ENCODE results near the gene SGPP2. TPM values are rescaled to one million over a fixed set of nuclear protein-coding genes. Genes with fewer than 3 reads are reported as not detected.

Gene SGPP2
- total RNA-seq, 4 donors from 2014 or later, result 38.7 to 61.3 (median 59.0) TPM

DNA sequence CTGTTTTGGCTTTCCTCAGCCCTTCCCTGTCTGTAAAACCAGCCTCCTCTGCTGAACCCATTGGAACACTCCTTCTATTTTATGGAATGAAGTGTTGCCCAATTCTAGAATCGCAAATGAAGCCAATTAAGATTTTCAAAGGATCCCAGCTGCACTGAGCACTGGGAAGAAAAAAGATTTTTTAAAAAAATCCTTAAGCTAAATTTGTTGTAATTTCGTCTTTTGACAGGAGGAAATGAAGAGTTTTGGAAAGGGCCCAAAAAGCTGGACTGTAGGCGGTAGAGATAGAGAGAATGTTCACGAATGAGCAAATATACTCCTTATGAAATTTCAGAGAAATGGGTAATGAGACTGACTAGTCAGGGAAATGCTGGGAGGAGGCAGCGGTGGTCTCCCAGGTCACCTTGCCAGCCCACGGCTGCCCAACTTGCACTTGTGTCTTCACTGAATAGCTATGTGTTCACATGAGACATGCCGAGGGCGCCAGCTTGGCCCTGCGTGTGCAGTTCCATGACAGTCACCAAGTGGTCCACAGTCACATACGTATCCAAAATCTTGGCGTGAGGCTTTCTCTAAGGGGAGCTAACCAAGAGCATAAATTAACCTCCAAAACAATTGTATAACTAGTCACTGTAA lies 69.9 kb downstream of the SGPP2 start:
- TF ChIP-seq POLR2A (IDR thresholded peaks at IDR 0.05) (no peak), CTCF (IDR thresholded peaks at IDR 0.05) (no peak)
- no peak overlapping the region for H3K4me3 ChIP-seq (ENCODE audit: low read depth, poor library complexity, severe bottlenecking)
- no peak for DNase-seq (ENCODE audit: low spot score in 2 of 2)
- 73 to 87% methylated on average over 11 of the region's 11 CpGs for WGBS, 2 donors
- intact Hi-C loops (cut with DNase I; ENCODE audit: low total_unique reads), result no loop called here

GRCh38 chr2:222495388-222495787 lies 71.0 kb downstream of the SGPP2 start:
- WGBS, 2 donors, result 63 to 64% methylated on average over 1 of the region's 1 CpG
- TF ChIP-seq POLR2A (IDR thresholded peaks at IDR 0.05) (no peak), CTCF (IDR thresholded peaks at IDR 0.05) (no peak)
- DNase-seq (ENCODE audit: low spot score in 2 of 2), result no peak
- intact Hi-C loops (cut with DNase I; ENCODE audit: low total_unique reads), result no loop called here
- H3K4me3 ChIP-seq (ENCODE audit: low read depth, poor library complexity, severe bottlenecking), result no peak overlapping the region

DNA sequence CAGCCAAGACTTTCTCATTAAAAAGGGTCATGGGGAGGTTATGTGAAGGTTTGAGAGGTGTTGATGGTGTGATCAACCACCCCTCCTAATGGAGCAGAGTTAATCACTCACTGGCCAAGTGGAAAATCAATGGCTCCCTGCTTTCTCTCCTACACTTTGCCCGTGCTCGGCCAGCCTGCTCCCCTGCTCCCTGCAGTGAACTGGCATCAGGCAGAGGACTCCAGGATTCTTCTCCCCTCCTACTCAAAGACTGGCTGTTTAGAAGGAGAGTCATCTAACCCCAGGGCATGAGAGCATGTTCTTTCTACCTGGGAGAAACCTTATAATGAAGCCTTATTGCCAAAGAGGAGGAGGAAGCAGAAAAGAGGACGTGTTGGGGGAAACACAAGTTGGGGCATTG lies 74.9 kb downstream of the SGPP2 start:
- WGBS, 2 donors, result 65 to 71% methylated on average over 3 of the region's 3 CpGs

DNA sequence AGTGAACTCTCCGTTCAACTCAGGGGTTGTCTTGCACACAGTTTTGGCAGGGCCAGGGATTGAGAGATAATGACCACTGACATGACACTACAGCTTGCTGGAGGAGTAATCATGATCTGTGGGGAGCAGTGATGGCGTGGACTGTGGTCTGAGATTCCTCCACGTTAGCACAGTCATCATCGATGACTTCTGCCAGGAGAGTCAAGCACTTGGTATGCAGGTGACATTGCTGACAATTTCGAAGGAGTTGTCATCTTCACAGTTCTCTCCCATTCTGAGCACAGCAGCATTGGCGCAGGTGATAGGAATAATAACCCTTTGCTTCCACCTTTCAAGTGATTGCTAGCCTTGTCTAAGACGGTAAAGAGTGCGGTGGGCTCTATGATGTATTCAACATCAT lies 79.8 kb downstream of the SGPP2 start:
- DNase-seq (ENCODE audit: low spot score in 2 of 2), result no peak
- intact Hi-C loops (cut with DNase I; ENCODE audit: low total_unique reads), result no loop called here
- no peak overlapping the region for H3K4me3 ChIP-seq (ENCODE audit: low read depth, poor library complexity, severe bottlenecking)
- WGBS, 2 donors, result 78 to 80% methylated on average over 8 of the region's 8 CpGs
- no peak for TF ChIP-seq CTCF (IDR thresholded peaks at IDR 0.05)

More for the DNA sequence above, 74.9 kb downstream of the SGPP2 start:
- TF ChIP-seq CTCF (IDR thresholded peaks at IDR 0.05) (no peak), POLR2A (IDR thresholded peaks at IDR 0.05) (no peak)
- no peak overlapping the region for H3K4me3 ChIP-seq (ENCODE audit: low read depth, poor library complexity, severe bottlenecking)
- DNase-seq (ENCODE audit: low spot score in 2 of 2), result no peak
- intact Hi-C loops (cut with DNase I; ENCODE audit: low total_unique reads), result no loop called here

DNA sequence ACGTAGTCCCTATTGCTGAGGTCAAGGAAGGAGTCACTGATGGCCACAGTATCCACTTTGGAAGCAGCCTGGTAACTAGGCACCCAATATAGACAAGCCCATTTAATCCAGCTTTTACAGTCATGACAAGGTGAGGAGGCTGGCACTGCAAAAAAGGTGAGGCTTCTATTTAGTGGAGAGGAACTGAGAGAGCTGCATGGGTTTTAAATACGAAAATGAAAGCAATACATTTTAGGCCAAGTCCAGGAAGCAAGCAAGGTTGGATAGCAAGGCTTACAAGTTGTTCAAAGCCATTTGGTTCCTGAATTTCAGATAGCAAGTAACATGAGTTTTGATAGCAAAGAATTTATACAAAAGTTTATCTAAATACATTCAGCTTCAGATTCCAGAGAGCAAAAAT lies 80.4 kb downstream of the SGPP2 start:
- no peak for DNase-seq (ENCODE audit: low spot score in 2 of 2)

More for the DNA sequence above, 80.4 kb downstream of the SGPP2 start:
- 81 to 86% methylated on average over 2 of the region's 2 CpGs for WGBS, 2 donors
- intact Hi-C loops (cut with DNase I; ENCODE audit: low total_unique reads), result no loop called here
- no peak overlapping the region for H3K4me3 ChIP-seq (ENCODE audit: low read depth, poor library complexity, severe bottlenecking)
- TF ChIP-seq POLR2A (IDR thresholded peaks at IDR 0.05) (no peak), CTCF (IDR thresholded peaks at IDR 0.05) (no peak)
